GM12892 (cell line): ENCODE data around the gene MED22.

ENCODE experiments used
- POLR2A ChIP-seq: IDR thresholded peaks from 2 replicates; pipeline ENCODE4 v1.6.1; 2011; ENCODE audit warnings: low read depth, low read length, control low read depth
- POLR2AphosphoS5 ChIP-seq: IDR thresholded peaks from 2 replicates; pipeline ENCODE4 v1.6.1; 2011; ENCODE audit warnings: low read depth, low read length, control low read depth

GRCh38 chr9:133396952-133397351, 49.0 kb upstream of the MED22 start:
- TF ChIP-seq POLR2A (no peak), POLR2AphosphoS5 (no peak)
